AG10803 (cell line): Measurements from ENCODE around the gene NODAL.

Experiments
- DNase-seq: peaks from one replicate; pipeline ENCODE4 v3.0.0; 2010; ENCODE audit warnings: low read depth
- H3K4me3 ChIP-seq: 2 replicates; pipeline ENCODE4 v1.5.1; 2011; ENCODE audit warnings: mild to moderate bottlenecking, low read length, control low read depth
- TF ChIP-seq, protein P1 (sequence below): conservative IDR thresholded peaks from 2 replicates; pipeline ENCODE4 v1.5.1; 2011; ENCODE audit warnings: mild to moderate bottlenecking, low read length, control low read depth, inconsistent platforms

Gene NODAL

GRCh38 chr10:70440296-70441160 lies 953 bp downstream of the NODAL start:
- DNase-seq: no peak
- no peak overlapping the region for H3K4me3 ChIP-seq
- TF ChIP-seq, protein P1, sequence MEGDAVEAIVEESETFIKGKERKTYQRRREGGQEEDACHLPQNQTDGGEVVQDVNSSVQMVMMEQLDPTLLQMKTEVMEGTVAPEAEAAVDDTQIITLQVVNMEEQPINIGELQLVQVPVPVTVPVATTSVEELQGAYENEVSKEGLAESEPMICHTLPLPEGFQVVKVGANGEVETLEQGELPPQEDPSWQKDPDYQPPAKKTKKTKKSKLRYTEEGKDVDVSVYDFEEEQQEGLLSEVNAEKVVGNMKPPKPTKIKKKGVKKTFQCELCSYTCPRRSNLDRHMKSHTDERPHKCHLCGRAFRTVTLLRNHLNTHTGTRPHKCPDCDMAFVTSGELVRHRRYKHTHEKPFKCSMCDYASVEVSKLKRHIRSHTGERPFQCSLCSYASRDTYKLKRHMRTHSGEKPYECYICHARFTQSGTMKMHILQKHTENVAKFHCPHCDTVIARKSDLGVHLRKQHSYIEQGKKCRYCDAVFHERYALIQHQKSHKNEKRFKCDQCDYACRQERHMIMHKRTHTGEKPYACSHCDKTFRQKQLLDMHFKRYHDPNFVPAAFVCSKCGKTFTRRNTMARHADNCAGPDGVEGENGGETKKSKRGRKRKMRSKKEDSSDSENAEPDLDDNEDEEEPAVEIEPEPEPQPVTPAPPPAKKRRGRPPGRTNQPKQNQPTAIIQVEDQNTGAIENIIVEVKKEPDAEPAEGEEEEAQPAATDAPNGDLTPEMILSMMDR: no peak

DNA sequence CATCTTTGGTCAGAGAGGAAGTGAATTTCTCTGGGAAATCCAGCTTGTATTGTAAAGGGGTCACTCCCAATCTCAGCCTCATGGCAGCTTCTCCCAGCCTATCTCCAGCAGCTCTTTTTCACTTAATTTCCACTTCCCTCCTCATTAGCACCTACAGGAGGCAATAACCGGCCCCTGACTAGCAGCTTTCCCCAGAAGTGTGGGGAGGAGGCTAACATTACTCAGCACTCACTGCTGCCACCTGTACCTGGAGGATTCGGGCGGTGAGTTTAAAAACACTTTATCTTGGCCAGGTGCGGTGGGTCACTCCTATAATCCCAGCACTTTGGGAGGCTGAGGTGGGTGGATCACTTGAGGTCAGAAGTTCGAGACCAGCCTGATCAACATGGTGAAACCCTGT lies 3.8 kb downstream of the NODAL start:
- no peak for DNase-seq
- TF ChIP-seq, protein P1: no peak
- H3K4me3 ChIP-seq: no peak overlapping the region

DNA sequence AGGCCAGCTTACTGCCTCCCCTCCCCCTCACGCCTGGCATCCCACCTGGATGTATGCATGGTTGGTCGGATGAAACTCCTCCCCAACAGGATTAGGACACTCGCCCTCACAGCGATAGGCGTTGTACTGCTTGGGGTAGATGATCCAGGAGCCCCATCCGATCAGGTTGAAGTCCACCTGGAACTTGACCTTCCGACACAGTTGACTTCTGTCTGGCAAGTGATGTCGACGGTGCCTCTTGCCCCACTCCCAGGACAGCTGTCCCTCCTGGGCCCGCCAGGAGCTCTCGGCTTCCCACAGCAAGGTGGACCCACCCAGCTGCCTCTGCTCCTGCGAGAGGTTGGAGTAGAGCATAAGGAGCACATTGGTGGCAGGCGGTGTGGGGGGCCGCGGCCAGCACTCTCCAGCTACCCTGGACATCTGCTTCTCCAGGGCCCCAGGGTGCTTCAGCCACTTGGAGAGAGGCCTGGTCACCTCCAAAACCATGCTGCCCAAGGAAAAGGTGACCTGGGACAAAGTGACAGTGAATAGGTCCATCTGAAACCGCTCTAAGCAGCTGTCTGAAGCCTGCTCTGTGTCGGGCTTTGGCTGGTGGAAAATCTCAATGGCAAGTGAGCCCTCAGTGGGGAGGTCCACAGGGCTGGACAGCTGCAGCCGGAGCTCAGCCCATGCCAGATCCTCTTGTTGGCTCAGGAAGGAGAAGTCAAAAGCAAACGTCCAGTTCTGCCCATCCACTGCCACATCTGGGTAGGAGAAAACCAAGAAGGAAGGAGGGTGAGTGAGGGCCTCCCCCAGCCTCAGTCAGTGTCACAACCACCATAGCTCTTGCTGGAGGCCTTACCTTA lies 6.0 kb downstream of the NODAL start:
- DNase-seq: no peak
- TF ChIP-seq, protein P1: no peak
- no peak overlapping the region for H3K4me3 ChIP-seq

DNA sequence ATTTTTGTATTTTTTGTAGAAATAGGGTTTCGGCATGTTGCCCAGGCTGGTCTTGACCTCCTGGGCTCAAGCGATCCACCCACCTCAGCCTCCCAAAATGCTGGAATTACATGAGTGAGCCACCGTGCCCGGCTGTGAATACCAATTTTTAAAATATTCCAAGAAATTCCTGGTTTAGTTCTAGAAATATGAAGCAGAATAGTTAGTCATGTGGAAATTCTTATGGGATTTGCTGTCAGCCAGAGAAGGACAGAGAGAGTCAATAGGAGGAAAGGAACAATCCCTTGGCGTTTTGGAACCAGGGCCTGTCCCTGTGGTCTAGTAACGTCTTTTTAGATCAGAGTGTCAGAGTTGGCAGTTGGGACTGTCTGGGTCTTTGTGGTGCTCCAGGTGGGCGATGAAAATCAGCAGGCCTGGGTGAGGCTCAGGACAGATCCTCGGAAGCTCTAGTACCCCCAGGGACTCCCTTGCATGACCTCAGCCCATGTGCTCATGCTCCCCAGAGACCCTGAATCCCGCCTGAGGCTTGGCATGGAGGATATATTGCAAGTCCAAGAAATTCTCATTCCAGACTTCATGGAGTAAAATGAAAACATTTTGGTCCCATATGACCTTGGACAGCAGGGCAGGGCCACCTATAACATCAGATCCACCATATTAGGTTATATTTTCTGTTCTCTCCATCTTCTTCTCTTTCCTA lies 7.8 kb downstream of the NODAL start:
- no peak overlapping the region for H3K4me3 ChIP-seq
- TF ChIP-seq, protein P1: no peak
- DNase-seq: peak; percentile 73

DNA sequence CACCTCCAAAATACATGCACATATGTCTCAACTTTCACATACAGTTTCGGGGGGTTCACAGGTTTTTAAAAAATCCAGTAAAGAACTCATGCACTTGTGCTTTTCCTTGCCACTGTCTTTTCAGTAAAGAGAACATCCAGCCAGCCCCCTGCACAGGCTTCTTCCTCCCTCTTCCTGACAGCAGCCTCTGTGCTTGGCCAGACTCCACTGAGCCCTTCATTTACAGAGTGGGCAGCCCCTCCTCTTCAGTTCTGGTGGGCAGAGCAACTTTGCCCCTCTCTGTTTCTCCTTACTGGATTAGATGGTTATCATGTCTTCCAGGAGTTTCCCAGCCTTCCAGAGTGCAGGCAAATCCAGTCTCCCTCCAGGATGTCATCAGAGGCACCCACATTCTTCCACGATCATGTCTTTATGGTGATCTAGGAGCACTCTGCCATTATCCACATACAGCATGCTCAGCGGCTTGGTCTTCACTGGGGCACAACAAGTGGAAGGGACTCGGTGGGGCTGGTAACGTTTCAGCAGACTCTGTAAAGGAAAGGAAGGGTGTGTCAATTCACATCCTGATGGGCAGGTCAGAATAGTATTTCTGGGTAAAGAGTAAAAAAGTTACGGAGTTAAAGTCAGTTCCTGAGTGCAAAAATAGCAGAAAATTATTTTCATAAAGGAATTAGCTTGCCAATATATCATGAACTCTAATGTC lies 8.8 kb downstream of the NODAL start:
- DNase-seq: no peak
- TF ChIP-seq, protein P1: no peak

DNA sequence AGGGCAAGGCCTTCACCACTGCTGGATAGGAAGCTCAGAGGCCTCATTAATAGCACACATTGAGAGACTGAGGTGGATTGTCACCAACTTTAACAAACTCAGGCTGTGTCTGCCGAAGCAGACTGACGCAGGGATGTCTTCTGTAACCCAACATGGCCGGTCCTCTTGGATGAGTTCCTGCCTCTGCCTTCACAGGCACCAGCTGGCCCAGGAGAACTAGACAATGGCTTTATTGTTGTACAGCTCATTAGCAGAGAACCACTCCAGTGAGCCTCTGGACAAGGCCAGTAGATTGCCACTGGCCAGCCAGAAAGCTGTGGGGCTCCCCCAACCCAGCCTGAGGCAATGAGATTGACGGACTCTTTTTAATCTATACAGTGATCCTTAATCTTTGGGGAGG lies 9.4 kb downstream of the NODAL start:
- DNase-seq: no peak
- H3K4me3 ChIP-seq: no peak overlapping the region
- TF ChIP-seq, protein P1: no peak

More for the DNA sequence above, 8.8 kb downstream of the NODAL start:
- no peak overlapping the region for H3K4me3 ChIP-seq
